BE2C (cell line): ENCODE data around the gene HDX. TPM values are rescaled to one million over a fixed set of nuclear protein-coding genes. Genes with fewer than 3 reads are reported as not detected.
A peak's percentile ranks its signal among the peaks of the same experiment; 100 is the strongest.
"Not testable (repeated sequence)": the region's sequence is repeated elsewhere in the genome, so short reads cannot be mapped to it uniquely, and the experiment has no call there.

Experiments
- DNase-seq: peaks from one replicate; pipeline ENCODE4 v3.0.0-alpha.2; 2020
- H3K27me3 ChIP-seq: fragments of 250-450 bp; sonication (Bioruptor Pico); 2 replicates; pipeline ENCODE4 v1.5.1; 2020; ENCODE audit warnings: mild to moderate bottlenecking
- H3K36me3 ChIP-seq: fragments of 250-450 bp; sonication (Bioruptor Pico); 2 replicates; pipeline ENCODE4 v1.5.1; 2020; ENCODE audit warnings: mild to moderate bottlenecking
- H3K4me1 ChIP-seq: fragments of 250-450 bp; sonication (Bioruptor Pico); 2 replicates; pipeline ENCODE4 v1.5.1; 2020
- H3K4me3 ChIP-seq: 2 replicates; pipeline ENCODE4 v1.5.1; 2011; ENCODE audit warnings: low read depth, low read length
- H3K9me3 ChIP-seq: fragments of 250-450 bp; sonication (Bioruptor Pico); 2 replicates; pipeline ENCODE4 v1.5.1; 2020
- polyA plus RNA-seq: library from polyadenylated mRNA; unstranded; fragments of >200 nt; gene quantifications from one replicate; pipeline ENCODE4 v1.2.1, GENCODE V29; 2012; ENCODE audit warnings: low read depth, missing spikeins; ENCODE audit not compliant: insufficient read length, insufficient read depth
- TF ChIP-seq, protein P1 (sequence below): IDR thresholded peaks from 2 replicates; pipeline ENCODE4 v1.5.1; 2012; ENCODE audit warnings: mild to moderate bottlenecking, low read depth, low read length

HDX gene, protein sequence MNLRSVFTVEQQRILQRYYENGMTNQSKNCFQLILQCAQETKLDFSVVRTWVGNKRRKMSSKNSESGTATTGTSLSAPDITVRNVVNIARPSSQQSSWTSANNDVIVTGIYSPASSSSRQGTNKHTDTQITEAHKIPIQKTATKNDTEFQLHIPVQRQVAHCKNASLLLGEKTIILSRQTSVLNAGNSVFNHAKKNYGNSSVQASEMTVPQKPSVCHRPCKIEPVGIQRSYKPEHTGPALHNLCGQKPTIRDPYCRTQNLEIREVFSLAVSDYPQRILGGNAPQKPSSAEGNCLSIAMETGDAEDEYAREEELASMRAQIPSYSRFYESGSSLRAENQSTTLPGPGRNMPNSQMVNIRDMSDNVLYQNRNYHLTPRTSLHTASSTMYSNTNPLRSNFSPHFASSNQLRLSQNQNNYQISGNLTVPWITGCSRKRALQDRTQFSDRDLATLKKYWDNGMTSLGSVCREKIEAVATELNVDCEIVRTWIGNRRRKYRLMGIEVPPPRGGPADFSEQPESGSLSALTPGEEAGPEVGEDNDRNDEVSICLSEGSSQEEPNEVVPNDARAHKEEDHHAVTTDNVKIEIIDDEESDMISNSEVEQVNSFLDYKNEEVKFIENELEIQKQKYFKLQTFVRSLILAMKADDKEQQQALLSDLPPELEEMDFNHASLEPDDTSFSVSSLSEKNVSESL
- 9.8 TPM for polyA plus RNA-seq

DNA sequence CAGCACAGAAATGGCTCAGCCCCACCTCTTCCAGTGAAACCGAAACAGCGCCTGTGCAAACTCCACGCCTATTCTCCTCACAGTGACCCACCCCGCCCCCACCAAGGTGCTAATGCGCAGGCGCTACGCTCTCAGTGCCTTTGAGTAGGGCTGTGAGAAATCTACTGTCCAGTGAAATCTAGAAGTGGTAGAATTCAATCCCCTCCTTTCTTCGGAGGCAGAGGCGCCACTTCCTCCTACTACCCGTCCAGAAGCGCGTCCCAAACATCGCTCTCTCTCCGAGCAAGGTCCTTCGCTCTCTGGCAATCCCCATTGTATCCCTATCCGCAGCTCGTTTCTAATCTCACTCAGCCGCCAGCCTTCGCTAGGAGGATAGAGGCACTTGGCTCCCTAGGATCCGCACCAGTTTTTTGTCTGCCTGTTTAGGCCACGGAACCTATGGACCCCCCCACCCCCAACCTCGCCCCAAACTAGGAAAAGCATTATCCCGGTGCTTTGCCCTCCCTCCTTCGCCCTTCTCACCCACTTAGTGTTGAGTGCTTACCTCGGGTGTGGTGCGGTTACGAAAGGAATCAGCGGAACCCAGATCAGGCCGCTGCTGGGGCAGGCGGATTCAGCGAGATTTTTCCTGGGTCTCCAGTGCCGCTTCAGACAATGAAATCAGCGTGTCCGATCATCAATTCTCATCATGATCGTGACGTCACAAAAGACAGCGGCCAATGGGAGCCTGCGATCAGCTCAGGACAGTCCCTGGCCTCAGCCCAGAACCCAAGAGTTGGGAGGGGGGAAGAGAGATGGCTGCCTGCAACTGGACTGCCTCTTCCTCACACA is at the start of gene HDX:
TSS of gene HDX (minus strand) at position 656 of the 831 bp plus-strand sequence. CDS start 27,056 bp downstream, outside the sequence.
- no peaks in the 10 kb centered on the region for H3K27me3 ChIP-seq
- DNase-seq: peak; percentile 87
- TF ChIP-seq, protein P1, sequence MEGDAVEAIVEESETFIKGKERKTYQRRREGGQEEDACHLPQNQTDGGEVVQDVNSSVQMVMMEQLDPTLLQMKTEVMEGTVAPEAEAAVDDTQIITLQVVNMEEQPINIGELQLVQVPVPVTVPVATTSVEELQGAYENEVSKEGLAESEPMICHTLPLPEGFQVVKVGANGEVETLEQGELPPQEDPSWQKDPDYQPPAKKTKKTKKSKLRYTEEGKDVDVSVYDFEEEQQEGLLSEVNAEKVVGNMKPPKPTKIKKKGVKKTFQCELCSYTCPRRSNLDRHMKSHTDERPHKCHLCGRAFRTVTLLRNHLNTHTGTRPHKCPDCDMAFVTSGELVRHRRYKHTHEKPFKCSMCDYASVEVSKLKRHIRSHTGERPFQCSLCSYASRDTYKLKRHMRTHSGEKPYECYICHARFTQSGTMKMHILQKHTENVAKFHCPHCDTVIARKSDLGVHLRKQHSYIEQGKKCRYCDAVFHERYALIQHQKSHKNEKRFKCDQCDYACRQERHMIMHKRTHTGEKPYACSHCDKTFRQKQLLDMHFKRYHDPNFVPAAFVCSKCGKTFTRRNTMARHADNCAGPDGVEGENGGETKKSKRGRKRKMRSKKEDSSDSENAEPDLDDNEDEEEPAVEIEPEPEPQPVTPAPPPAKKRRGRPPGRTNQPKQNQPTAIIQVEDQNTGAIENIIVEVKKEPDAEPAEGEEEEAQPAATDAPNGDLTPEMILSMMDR: no peak
- H3K4me1 ChIP-seq: peaks cover 2% of the 10 kb centered on the region; the same call in 1 of the 2 replicates
- peak within 1 kb of the TSS; percentile 81 for H3K4me3 ChIP-seq
- H3K36me3 ChIP-seq: no peaks in the 10 kb centered on the region
- H3K9me3 ChIP-seq: no peaks in the 10 kb centered on the region

DNA sequence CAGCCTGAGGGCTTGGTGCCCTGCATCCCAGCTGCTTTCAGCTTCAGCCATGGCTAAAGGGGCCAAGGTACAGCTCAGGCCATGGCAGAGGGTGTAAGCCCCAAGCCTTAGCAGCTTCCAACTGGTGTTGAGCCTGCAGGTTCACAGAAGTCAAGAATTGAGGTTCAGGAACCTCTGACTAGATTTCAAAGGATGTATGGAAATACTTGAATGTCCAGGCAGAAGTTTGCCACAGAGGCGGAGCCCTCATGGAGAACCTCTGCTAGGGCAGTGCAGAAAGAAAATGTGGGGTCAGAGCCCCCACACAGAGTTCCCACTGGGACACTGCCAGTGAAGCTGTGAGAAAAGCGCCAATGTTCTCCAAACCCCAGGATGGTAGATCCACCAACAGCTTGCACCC is 39.1 kb upstream of the HDX start:
- H3K27me3 ChIP-seq, H3K36me3 ChIP-seq, DNase-seq, H3K9me3 ChIP-seq, H3K4me1 ChIP-seq, H3K4me3 ChIP-seq: not testable (repeated sequence)

DNA sequence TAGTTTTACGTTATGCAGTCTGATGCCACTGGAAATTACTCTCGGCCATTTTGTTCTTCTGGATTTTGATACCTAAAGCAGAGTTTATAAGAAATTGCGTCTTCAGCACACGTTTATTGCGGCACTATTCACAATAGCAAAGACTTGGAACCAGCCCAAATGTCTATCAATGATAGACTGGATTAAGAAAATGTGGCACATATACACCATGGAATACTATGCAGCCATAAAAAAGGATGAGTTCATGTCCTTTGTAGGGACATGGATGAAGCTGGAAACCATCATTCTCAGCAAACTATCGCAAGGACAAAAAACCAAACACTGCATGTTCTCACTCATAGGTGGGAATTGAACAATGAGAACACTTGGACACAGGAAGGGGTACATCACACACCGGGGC is 35.4 kb upstream of the HDX start:
- H3K27me3 ChIP-seq, H3K4me1 ChIP-seq, H3K9me3 ChIP-seq, H3K36me3 ChIP-seq, H3K4me3 ChIP-seq, DNase-seq: not testable (repeated sequence)

DNA sequence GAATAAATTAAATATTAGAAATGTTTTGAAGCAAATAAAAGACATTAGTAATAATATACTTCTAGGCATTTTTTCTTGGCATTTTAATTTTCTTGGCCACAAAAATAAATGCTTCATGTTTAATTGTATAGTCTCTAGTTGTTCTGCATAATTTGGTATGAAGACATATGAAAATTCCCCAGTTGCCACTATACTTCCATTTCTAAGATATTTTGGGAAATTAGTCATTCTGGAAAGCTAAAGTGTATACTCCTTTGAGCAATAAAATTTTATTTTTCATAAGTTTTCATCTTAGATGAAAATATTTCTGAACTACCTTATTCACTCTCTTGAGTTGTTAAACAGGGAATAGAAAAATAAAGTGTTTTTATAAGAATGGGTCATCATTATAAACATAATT is 13.8 kb downstream of the HDX start:
- Histone ChIP-seq H3K4me1 (no peaks in the 10 kb centered on the region), H3K4me3 (no peak overlapping the region), H3K36me3 (no peaks in the 10 kb centered on the region), H3K9me3 (no peaks in the 10 kb centered on the region), H3K27me3 (no peaks in the 10 kb centered on the region)
- TF ChIP-seq, protein P1: no peak
- no peak for DNase-seq

DNA sequence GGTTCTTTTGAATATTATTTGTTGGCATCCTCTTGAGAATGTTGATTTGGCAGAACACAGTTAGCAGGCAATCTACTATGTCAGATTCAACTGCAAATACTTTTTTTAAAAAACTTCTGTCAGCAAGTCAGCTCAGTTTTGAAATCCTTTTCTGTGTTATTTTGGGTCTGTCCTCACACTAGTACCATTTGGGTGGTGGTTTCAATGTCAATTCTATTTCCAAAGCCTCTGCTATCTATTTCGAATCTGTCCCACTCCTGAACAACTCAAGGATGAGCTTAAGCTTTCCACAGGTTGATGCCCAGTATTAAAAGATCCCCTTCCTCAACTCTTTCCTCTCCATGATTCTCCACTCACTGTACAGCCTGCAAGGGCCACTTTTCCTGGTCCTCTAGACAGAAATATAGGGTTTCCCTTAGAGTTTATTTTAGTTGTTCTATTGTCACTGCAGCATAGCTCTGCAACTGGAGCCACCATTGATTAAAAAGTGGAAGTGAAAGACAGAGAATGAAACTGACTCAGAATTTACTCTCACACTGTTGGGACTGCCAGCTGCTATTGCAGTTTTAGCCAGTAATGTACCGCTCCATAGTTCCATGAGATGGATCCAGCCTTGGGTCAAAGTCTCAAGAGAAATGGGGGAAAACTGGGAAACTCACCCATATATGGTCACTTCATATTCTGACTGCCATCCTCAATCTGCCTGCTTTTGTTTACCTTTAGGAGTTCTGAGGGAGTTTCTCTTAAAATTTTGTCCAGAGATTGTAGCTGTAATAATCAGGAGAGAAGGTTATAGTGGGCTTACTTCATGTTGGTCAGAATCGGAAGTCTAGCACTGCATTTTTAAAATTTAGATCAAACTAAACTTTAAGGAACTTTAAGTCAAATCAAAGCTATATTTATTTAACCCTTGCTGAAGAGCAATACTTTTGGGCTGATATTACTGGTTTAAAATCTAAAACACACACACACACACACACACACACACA is 14.6 kb downstream of the HDX start:
- H3K4me1 ChIP-seq: no peaks in the 10 kb centered on the region
- H3K36me3 ChIP-seq: no peaks in the 10 kb centered on the region
- DNase-seq: no peak
- TF ChIP-seq, protein P1: no peak
- no peaks in the 10 kb centered on the region for H3K27me3 ChIP-seq
- H3K4me3 ChIP-seq: no peak overlapping the region
- H3K9me3 ChIP-seq: no peaks in the 10 kb centered on the region

DNA sequence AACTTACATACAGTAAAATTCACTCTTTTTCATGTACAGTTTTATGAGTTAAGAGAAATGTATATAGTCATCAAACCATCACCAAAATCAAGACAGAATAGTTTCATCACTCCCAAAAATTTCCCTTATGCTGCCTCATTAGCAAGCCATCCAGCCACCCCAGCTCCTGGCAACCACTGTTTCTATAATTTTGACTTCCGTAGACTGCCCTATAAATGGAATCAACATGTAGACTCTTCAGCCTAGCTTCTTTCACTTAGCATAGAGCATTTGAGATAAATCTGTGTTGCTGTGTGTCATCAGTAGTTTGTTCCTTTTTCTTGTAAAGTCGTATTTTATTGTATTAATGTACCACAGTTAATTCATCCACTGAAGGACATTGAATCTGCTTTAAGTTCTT is 23.2 kb downstream of the HDX start:
- H3K36me3 ChIP-seq: no peaks in the 10 kb centered on the region
- no peaks in the 10 kb centered on the region for H3K9me3 ChIP-seq
- no peak overlapping the region for H3K4me3 ChIP-seq
- no peaks in the 10 kb centered on the region for H3K27me3 ChIP-seq
- no peak for DNase-seq
- no peaks in the 10 kb centered on the region; the same call in 1 of the 2 replicates for H3K4me1 ChIP-seq
- TF ChIP-seq, protein P1: no peak
